Natural killer cell treated with Interleukin-12 subunit alpha and Interleukin-12 subunit beta and Interleukin-15 and Interleukin-18, amount 100 ng/mL, for 72 hours (primary cell): Measurements from ENCODE around the gene MX1. TPM values are rescaled to one million over a fixed set of nuclear protein-coding genes. Genes with fewer than 3 reads are reported as not detected.
"Not testable (repeated sequence)": the region's sequence is repeated elsewhere in the genome, so short reads cannot be mapped to it uniquely, and the experiment has no call there.

ENCODE experiments used
- ATAC-seq, 2 donors: fragments of 150-1000 bp; cut with Tn5 transposase in 1 of 2; sonication (Bioruptor Pico), chemical (Tn5 transposase) in 1 of 2; 2 replicates each; pipeline ENCODE4 v1.10.0; 2021
- DNase-seq: peaks from one replicate; pipeline ENCODE4 v3.0.0; 2022; ENCODE audit warnings: low spot score
- H3K27ac Mint-ChIP-seq, 2 donors: 1 replicate in 1 of 2; 2 replicates in 1 of 2; pipeline ENCODE4 v1.8.0; 2022; ENCODE audit warnings: mixed read lengths in 2 of 2, mild to moderate bottlenecking in 1 of 2, moderate library complexity in 1 of 2
- H3K27me3 Mint-ChIP-seq, 2 donors: 1 replicate in 1 of 2; 2 replicates in 1 of 2; pipeline ENCODE4 v1.8.0; 2022; ENCODE audit warnings: mixed read lengths in 2 of 2
- H3K36me3 Mint-ChIP-seq: one replicate; pipeline ENCODE4 v1.8.0; 2022; ENCODE audit warnings: mixed read lengths
- H3K4me1 Mint-ChIP-seq, 2 donors: 1 replicate in 1 of 2; 2 replicates in 1 of 2; pipeline ENCODE4 v1.8.0; 2022; ENCODE audit warnings: low read depth in 2 of 2, mixed read lengths in 2 of 2, mild to moderate bottlenecking in 1 of 2
- H3K4me3 Mint-ChIP-seq: one replicate; pipeline ENCODE4 v1.8.0; 2022; ENCODE audit warnings: mixed read lengths
- H3K9me3 Mint-ChIP-seq: 2 replicates; pipeline ENCODE4 v1.8.0; 2022; ENCODE audit warnings: mixed read lengths
- total RNA-seq, 2 donors: library from RNA; stranded (reverse); gene quantifications; one replicate each; pipeline ENCODE4 v1.2.3, GENCODE V29; 2022

MX1 gene
- total RNA-seq, 2 donors from 2014 or later, result 10.9 to 19.2 TPM

GRCh38 chr21:41398831-41399230 lies 27.2 kb upstream of the MX1 start:
- H3K9me3 Mint-ChIP-seq, result no peaks in the 10 kb centered on the region
- H3K27ac Mint-ChIP-seq, result no peak overlapping the region
- H3K36me3 Mint-ChIP-seq, result peaks cover 10% of the 10 kb centered on the region
- H3K4me1 Mint-ChIP-seq, result no peaks in the 10 kb centered on the region
- no peak for DNase-seq
- H3K4me3 Mint-ChIP-seq, result no peak overlapping the region
- H3K27me3 Mint-ChIP-seq, result no peaks in the 10 kb centered on the region
- ATAC-seq, result no peak

- Mint-ChIP-seq H3K9me3 (no peaks in the 10 kb centered on the region), H3K4me1 (no peaks in the 10 kb centered on the region), H3K36me3 (peaks cover 13% of the 10 kb centered on the region), H3K27ac (no peak overlapping the region), H3K4me3 (no peak overlapping the region), H3K27me3 (no peaks in the 10 kb centered on the region)
- DNase-seq, result no peak
- ATAC-seq, result no peak
These were observed 26.7 kb upstream of the MX1 start for GRCh38 chr21:41399246-41399800.

GRCh38 chr21:41402231-41402630 lies 23.8 kb upstream of the MX1 start:
- Mint-ChIP-seq H3K27ac (no peak overlapping the region), H3K4me1 (no peaks in the 10 kb centered on the region), H3K9me3 (no peaks in the 10 kb centered on the region), H3K4me3 (no peak overlapping the region), H3K27me3 (no peaks in the 10 kb centered on the region), H3K36me3 (peaks cover 16% of the 10 kb centered on the region)
- ATAC-seq, result no peak
- DNase-seq, result no peak

- no peak for ATAC-seq
- no peak overlapping the region for H3K4me3 Mint-ChIP-seq
- H3K27ac Mint-ChIP-seq, result no peak overlapping the region
- no peak for DNase-seq
- no peaks in the 10 kb centered on the region for H3K4me1 Mint-ChIP-seq
- H3K9me3 Mint-ChIP-seq, result no peaks in the 10 kb centered on the region
- no peaks in the 10 kb centered on the region for H3K27me3 Mint-ChIP-seq
- H3K36me3 Mint-ChIP-seq, result peaks cover 11% of the 10 kb centered on the region
These were observed 23.2 kb upstream of the MX1 start for GRCh38 chr21:41402796-41403195.

GRCh38 chr21:41403331-41403730 lies 22.7 kb upstream of the MX1 start:
- H3K9me3 Mint-ChIP-seq, result no peaks in the 10 kb centered on the region
- no peak overlapping the region for H3K4me3 Mint-ChIP-seq
- H3K27ac Mint-ChIP-seq, result no peak overlapping the region
- no peak for DNase-seq
- H3K36me3 Mint-ChIP-seq, result peaks cover 12% of the 10 kb centered on the region
- ATAC-seq, result no peak
- no peaks in the 10 kb centered on the region for H3K4me1 Mint-ChIP-seq
- no peaks in the 10 kb centered on the region for H3K27me3 Mint-ChIP-seq

- Mint-ChIP-seq H3K27me3 (no peaks in the 10 kb centered on the region), H3K4me3 (no peak overlapping the region), H3K9me3 (no peaks in the 10 kb centered on the region), H3K4me1 (no peaks in the 10 kb centered on the region), H3K36me3 (peaks cover 18% of the 10 kb centered on the region), H3K27ac (no peak overlapping the region)
- no peak for DNase-seq
- ATAC-seq, result no peak
These were observed 22.1 kb upstream of the MX1 start for GRCh38 chr21:41403966-41404365.

GRCh38 chr21:41405321-41405720 lies 20.7 kb upstream of the MX1 start:
- Mint-ChIP-seq H3K4me3 (no peak overlapping the region), H3K4me1 (no peaks in the 10 kb centered on the region), H3K9me3 (peaks cover under 1% of the 10 kb centered on the region), H3K27me3 (no peaks in the 10 kb centered on the region), H3K36me3 (peaks cover 20% of the 10 kb centered on the region), H3K27ac (no peak overlapping the region)
- ATAC-seq (no peak), DNase-seq (no peak)

- H3K27ac Mint-ChIP-seq, result no peak overlapping the region
- H3K4me3 Mint-ChIP-seq, result no peak overlapping the region
- H3K9me3 Mint-ChIP-seq, result peaks cover 2% of the 10 kb centered on the region
- DNase-seq (no peak), ATAC-seq (no peak)
- no peaks in the 10 kb centered on the region for H3K27me3 Mint-ChIP-seq
- no peaks in the 10 kb centered on the region for H3K4me1 Mint-ChIP-seq
- peaks cover 25% of the 10 kb centered on the region for H3K36me3 Mint-ChIP-seq
These were observed 19.7 kb upstream of the MX1 start for GRCh38 chr21:41406340-41406739.

- Mint-ChIP-seq H3K36me3 (peaks cover 25% of the 10 kb centered on the region), H3K27me3 (peaks cover 0 to 4% of the 10 kb centered on the region in 2 donors), H3K27ac (no peak overlapping the region), H3K4me3 (no peak overlapping the region), H3K4me1 (no peaks in the 10 kb centered on the region), H3K9me3 (peaks cover 2% of the 10 kb centered on the region)
- DNase-seq (no peak), ATAC-seq (no peak)
These were observed 18.2 kb upstream of the MX1 start for GRCh38 chr21:41407541-41408460.

GRCh38 chr21:41410361-41410760 lies 15.7 kb upstream of the MX1 start:
- DNase-seq (no peak), ATAC-seq (no peak)
- Mint-ChIP-seq H3K9me3 (peaks cover 2% of the 10 kb centered on the region), H3K36me3 (peaks cover 21% of the 10 kb centered on the region), H3K4me3 (no peak overlapping the region), H3K4me1 (peaks cover 0 to 6% of the 10 kb centered on the region in 2 donors), H3K27ac (no peak overlapping the region), H3K27me3 (peaks cover 8 to 20% of the 10 kb centered on the region in 2 donors)

GRCh38 chr21:41410767-41411448 lies 15.1 kb upstream of the MX1 start:
- peaks cover 0 to 6% of the 10 kb centered on the region in 2 donors for H3K4me1 Mint-ChIP-seq
- no peak overlapping the region for H3K4me3 Mint-ChIP-seq
- H3K27me3 Mint-ChIP-seq, result peaks cover 8 to 20% of the 10 kb centered on the region in 2 donors
- H3K9me3 Mint-ChIP-seq, result peaks cover 2% of the 10 kb centered on the region
- H3K36me3 Mint-ChIP-seq, result peaks cover 21% of the 10 kb centered on the region
- H3K27ac Mint-ChIP-seq, result no peak overlapping the region
- ATAC-seq (no peak), DNase-seq (no peak)

GRCh38 chr21:41411449-41412089 lies 14.5 kb upstream of the MX1 start:
- H3K4me1 Mint-ChIP-seq, result peaks cover 0 to 6% of the 10 kb centered on the region in 2 donors

GRCh38 chr21:41417505-41417904 lies 8.5 kb upstream of the MX1 start:
- not testable (repeated sequence) for H3K36me3 Mint-ChIP-seq, DNase-seq, ATAC-seq, H3K4me3 Mint-ChIP-seq, H3K27ac Mint-ChIP-seq, H3K9me3 Mint-ChIP-seq
- Mint-ChIP-seq H3K4me1 (peaks cover 12 to 16% of the 10 kb centered on the region in 2 donors), H3K27me3 (peaks cover 8 to 19% of the 10 kb centered on the region in 2 donors)

More at GRCh38 chr21:41411449-41412089, 14.5 kb upstream of the MX1 start:
- no peak for ATAC-seq
- peaks cover 8 to 20% of the 10 kb centered on the region in 2 donors for H3K27me3 Mint-ChIP-seq
- no peak overlapping the region for H3K4me3 Mint-ChIP-seq
- no peak for DNase-seq
- H3K27ac Mint-ChIP-seq, result no peak overlapping the region
- H3K9me3 Mint-ChIP-seq, result peaks cover 2% of the 10 kb centered on the region
- H3K36me3 Mint-ChIP-seq, result peaks cover 21% of the 10 kb centered on the region
